Effector memory CD4-positive, alpha-beta T cell (primary cell): ENCODE results near the gene SCN10A.

Experiments used
- DNase-seq, 3 donors: peaks; one replicate each; pipeline ENCODE4 v3.0.0-alpha.2; 2020
- H3K27ac ChIP-seq: 2 replicates; pipeline ENCODE4 v1.7.0; 2013; ENCODE audit warnings: mild to moderate bottlenecking, low read length, moderate library complexity; ENCODE audit not compliant: insufficient read depth, poor library complexity, severe bottlenecking
- H3K27me3 ChIP-seq: replicated peaks from 2 replicates; pipeline ENCODE4 v1.7.0; 2013; ENCODE audit warnings: mild to moderate bottlenecking, low read length; ENCODE audit not compliant: insufficient read depth, control insufficient read depth, poor library complexity, severe bottlenecking
- H3K36me3 ChIP-seq: 2 replicates; pipeline ENCODE4 v1.7.0; 2013; ENCODE audit warnings: mild to moderate bottlenecking, low read length, moderate library complexity; ENCODE audit not compliant: control insufficient read depth, insufficient read depth
- H3K4me1 ChIP-seq: 2 replicates; pipeline ENCODE4 v1.7.0; 2013; ENCODE audit warnings: low read length, mild to moderate bottlenecking; ENCODE audit not compliant: control insufficient read depth, insufficient read depth, poor library complexity, severe bottlenecking
- H3K4me3 ChIP-seq: 2 replicates; pipeline ENCODE4 v1.7.0; 2013; ENCODE audit warnings: low read length, low read depth, mild to moderate bottlenecking; ENCODE audit not compliant: insufficient read depth, poor library complexity, severe bottlenecking
- H3K9me3 ChIP-seq: 2 replicates; pipeline ENCODE4 v1.7.0; 2013; ENCODE audit warnings: mild to moderate bottlenecking, low read length, moderate library complexity; ENCODE audit not compliant: control insufficient read depth
- total RNA-seq, 3 donors: gene quantifications; one replicate each; lab custom pipeline; 2026; lab: John Stamatoyannopoulos, UW

SCN10A gene
- total RNA-seq = 0 reads per million in 3 donors

DNA sequence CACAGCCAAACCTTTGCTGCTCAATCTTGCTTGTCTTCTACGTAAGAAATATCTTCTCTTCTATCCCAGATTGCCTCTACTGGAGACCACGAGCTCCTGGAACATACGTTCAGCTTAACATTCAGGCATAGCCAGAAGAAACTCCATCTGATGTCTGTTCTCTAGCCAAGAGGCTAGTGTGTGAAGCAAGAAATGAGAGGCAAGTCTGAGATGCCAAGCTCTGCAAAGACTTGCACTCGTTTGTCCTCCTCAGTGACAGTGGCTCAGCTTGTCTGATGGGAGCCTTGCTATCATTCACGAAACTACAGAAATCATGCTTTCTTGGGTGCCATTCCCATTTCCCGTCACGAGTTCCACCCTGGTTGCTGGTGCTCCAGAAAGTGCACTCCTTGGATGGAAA is at the start of gene SCN10A:
SCN10A (minus strand) TSS at position 192 of the 400 bp plus-strand sequence. CDS start 22,207 bp downstream, outside the sequence.
- Histone ChIP-seq H3K9me3 (no peaks in the 10 kb centered on the region), H3K4me3 (no peak within 1 kb of the TSS), H3K27me3 (no peaks in the 10 kb centered on the region), H3K36me3 (no peaks in the 10 kb centered on the region), H3K4me1 (no peaks in the 10 kb centered on the region), H3K27ac (no peak within 1 kb of the TSS)
- DNase-seq = no peak

DNA sequence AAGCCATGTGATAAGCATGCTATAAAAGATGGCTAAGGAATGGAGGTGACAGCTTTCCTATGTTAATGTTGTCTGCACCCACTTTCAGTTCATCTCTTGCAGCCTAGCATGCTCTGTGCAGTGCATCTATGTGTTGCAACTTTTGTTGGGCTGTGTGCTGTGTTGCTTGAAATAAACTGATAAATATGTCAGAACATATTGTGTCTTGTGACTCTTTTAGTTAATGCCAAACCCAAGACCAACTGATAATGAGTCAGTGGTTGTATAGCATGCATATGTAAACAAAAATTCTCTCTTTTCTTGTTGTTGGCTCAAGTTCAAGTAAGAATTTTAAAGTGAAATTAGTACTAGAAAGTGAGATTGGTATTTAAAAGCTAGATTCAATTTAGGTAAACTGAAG is 37.0 kb upstream of the SCN10A start:
- Histone ChIP-seq H3K4me1 (no peaks in the 10 kb centered on the region), H3K27me3 (no peaks in the 10 kb centered on the region), H3K4me3 (no peak overlapping the region), H3K36me3 (no peaks in the 10 kb centered on the region), H3K27ac (no peak overlapping the region), H3K9me3 (no peaks in the 10 kb centered on the region)
- DNase-seq = no peak

DNA sequence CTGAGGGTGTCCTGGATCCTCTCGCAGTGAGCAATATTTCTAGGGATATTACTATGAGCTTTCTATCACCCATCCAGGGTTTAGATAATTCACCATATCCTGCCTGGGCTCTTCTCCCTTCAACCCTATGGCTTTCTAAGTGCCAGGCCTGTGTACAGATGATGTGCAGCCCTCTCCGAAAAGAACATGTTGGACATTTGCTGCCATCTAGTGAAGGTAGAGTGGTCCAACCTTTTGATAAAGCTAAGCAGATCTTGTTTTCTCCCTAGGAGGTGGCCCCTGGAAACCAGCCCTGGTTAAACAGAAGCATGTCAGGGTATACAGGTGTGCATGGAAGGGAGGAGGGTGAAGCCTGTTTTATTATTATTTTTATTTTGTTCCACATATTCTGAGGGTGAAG is 27.9 kb upstream of the SCN10A start:
- Histone ChIP-seq H3K36me3 (no peaks in the 10 kb centered on the region), H3K27ac (no peak overlapping the region), H3K4me3 (no peak overlapping the region), H3K4me1 (no peaks in the 10 kb centered on the region), H3K9me3 (no peaks in the 10 kb centered on the region), H3K27me3 (peaks cover 5% of the 10 kb centered on the region)
- no peak for DNase-seq

DNA sequence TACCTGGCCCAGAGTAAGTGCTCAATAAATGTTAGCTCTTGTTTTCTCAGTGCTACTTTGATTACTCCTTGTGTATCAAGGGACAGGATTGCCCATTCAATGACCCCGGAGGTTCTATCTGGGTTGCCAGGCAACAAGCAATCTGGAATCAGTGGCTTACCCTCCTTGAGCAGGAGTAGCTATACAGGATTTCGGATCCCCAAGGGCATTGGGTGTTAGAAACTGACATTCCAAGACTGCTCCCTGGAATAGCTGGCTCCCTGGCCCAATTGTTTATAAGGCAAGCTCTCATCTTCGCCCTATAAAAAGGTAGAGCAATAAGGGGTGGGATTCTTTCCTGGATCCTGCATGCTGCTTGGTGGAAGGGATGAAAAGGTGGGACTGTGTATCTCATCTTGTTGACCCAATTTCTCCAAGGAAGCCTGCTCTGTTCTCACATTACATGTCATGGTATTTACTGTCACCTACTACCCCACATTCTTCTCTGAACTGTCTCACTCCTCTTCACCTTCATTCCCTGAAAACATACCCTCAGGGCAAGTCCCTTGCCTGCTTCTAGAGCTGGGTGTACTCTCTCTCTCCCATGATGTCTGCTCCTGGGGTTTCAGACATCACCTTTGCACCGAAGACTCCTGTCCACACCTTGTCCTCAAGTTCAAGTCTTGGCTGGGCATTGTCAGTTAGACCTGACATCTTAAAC is 26.4 kb upstream of the SCN10A start:
- Histone ChIP-seq H3K27ac (no peak overlapping the region), H3K4me1 (no peaks in the 10 kb centered on the region), H3K36me3 (no peaks in the 10 kb centered on the region), H3K4me3 (no peak overlapping the region), H3K9me3 (no peaks in the 10 kb centered on the region), H3K27me3 (peaks cover 5% of the 10 kb centered on the region)
- no peak for DNase-seq

DNA sequence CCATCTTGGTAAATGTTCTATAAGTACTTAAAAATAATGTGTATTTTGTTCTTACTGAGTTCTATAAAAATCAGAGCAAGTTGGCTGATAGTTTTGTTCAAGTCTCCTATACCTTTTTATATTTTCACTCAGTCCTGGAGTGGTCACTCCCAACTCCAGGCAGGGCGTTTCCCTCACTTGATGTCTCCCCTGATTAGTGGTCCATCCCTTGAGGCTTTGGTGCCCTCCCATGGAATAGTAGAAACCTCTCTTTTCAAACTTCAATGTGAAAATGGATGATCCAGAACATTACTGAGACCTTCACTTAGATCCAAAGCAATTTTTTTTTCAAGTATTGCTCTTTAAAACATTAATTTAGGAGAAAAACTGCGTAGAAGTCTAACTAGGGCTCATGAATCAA is 25.0 kb upstream of the SCN10A start:
- H3K36me3 ChIP-seq = no peaks in the 10 kb centered on the region
- no peak for DNase-seq
- no peak overlapping the region for H3K27ac ChIP-seq
- no peak overlapping the region for H3K4me3 ChIP-seq
- no peaks in the 10 kb centered on the region for H3K9me3 ChIP-seq
- H3K27me3 ChIP-seq = peaks cover 5% of the 10 kb centered on the region
- H3K4me1 ChIP-seq = no peaks in the 10 kb centered on the region

DNA sequence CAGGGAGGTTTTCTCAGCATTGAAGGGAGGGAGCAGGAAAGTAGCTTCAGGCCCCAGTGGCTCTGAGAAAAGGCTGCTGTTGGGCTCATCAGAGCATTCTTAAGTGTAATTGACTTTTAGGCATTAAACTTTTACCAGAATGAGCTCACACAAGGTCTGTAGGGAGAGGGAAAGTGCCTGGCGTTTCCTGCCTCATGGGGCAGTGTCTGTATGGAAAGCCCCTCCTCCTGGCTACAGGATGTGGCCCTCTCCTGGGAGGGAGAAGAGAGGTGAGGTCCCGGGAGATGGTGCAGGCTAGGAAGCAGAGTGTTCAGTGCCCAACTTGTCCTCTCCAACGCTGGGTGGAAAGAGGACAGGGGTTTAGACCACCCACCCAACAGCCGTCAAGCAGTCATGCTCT is 21.3 kb upstream of the SCN10A start:
- DNase-seq = no peak
- no peaks in the 10 kb centered on the region for H3K36me3 ChIP-seq
- H3K9me3 ChIP-seq = no peaks in the 10 kb centered on the region
- H3K27me3 ChIP-seq = peaks cover 5% of the 10 kb centered on the region
- no peak overlapping the region for H3K27ac ChIP-seq
- no peak overlapping the region for H3K4me3 ChIP-seq
- H3K4me1 ChIP-seq = peaks cover 5% of the 10 kb centered on the region

DNA sequence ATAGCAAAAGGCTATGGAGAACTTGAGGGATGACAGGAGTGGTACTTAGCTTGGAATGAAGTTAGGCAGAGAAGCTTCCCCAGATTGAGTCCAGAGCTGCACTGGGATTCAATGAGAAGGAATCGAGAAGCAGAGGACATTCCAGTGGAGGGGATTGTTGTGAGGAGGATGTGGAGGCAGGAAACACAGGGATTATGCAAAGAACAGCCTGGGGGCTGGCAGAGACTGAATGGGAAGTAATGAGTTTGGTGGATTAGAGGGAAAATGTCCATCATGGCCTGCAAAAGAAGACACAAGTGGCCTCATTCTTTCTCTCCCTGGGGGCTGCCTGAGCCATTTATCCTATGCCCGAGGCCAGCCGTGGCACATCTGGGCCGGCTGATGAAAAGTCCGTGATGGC is 20.5 kb upstream of the SCN10A start:
- H3K36me3 ChIP-seq = no peaks in the 10 kb centered on the region
- no peaks in the 10 kb centered on the region for H3K9me3 ChIP-seq
- H3K27me3 ChIP-seq = peaks cover 4% of the 10 kb centered on the region
- DNase-seq = no peak
- H3K27ac ChIP-seq = no peak overlapping the region
- H3K4me3 ChIP-seq = no peak overlapping the region
- peaks cover 5% of the 10 kb centered on the region for H3K4me1 ChIP-seq

DNA sequence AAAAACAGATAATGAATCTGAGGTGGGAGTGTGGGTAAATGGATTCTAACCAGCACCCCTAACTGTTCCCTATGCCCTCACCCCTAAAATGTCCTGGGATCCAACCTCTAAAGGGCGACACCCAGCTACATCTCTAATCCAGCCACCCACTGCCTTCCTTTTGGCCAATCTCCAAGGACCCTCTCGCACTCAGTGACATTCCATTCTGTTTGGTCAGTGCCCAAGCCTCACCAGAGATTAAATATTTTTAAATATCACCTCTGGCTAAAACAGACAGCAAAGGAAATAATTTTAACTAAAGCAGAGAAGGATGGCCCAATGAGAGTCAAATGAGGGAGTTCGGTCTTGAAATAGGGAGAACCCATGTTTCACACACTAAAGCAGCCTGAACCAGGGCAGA is 19.9 kb upstream of the SCN10A start:
- Histone ChIP-seq H3K4me1 (peaks cover 5% of the 10 kb centered on the region), H3K9me3 (no peaks in the 10 kb centered on the region), H3K36me3 (no peaks in the 10 kb centered on the region), H3K27ac (no peak overlapping the region), H3K27me3 (no peaks in the 10 kb centered on the region), H3K4me3 (no peak overlapping the region)
- DNase-seq = no peak

DNA sequence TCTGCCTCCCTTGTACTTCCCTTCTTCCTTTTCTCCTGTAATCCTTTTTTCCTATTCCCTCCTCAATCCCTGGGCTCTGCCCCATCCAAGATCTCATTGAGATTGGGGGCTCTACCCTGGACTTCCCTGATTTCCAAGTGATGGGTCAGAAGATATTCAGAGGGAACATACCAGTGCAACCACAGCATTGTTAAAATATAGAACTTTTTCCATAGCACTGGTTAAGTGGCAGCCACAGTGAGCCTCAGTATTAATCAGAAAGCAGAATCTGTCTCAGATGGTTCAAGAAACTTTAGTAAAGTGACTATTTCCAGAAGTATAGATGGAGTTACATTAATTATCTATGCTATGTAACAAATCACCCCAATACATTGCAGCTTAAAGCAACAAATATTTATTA is 18.7 kb upstream of the SCN10A start:
- H3K27ac ChIP-seq = no peak overlapping the region
- DNase-seq = no peak

DNA sequence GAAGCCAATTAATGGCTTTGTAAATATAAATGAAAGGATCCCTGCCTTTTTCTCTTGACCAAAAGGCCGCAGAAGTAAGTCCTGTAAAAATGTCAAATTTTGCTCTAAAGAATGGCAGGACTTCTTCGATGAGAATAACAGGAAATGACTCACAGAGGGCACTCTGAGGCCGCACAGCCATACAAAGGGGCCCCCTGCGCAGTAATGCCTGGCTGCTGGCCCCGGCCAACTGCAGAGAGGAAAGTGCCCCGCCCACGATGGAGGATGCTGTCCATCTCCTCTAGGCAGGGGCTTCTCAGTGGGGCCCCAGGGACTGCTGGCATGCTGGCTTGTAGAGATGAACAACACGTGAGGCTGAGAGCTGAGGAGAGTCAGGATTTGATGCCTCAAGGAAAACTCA is 18.1 kb upstream of the SCN10A start:
- Histone ChIP-seq H3K36me3 (no peaks in the 10 kb centered on the region), H3K4me1 (peaks cover 5% of the 10 kb centered on the region), H3K27ac (no peak overlapping the region), H3K27me3 (no peaks in the 10 kb centered on the region), H3K4me3 (no peak overlapping the region), H3K9me3 (no peaks in the 10 kb centered on the region)
- DNase-seq = no peak

More for the DNA sequence above, 18.7 kb upstream of the SCN10A start:
- no peaks in the 10 kb centered on the region for H3K36me3 ChIP-seq
- peaks cover 5% of the 10 kb centered on the region for H3K4me1 ChIP-seq
- no peaks in the 10 kb centered on the region for H3K9me3 ChIP-seq
- no peak overlapping the region for H3K4me3 ChIP-seq
- no peaks in the 10 kb centered on the region for H3K27me3 ChIP-seq
